Activated T-cell treated with anti-CD3 and anti-CD28 coated beads for 24 hours (primary cell): ENCODE measurements around the gene FCER2.

Source experiments
- DNase-seq: peaks from one replicate; pipeline ENCODE4 v3.0.0-alpha.2; 2020; ENCODE audit warnings: low read depth

The FCER2 gene

GRCh38 chr19:7733376-7733775 is 31.4 kb upstream of the FCER2 start:
- DNase-seq = no peak

GRCh38 chr19:7732045-7732444 is 30.1 kb upstream of the FCER2 start, which contains the start of gene CLEC4G:
CLEC4G (minus strand) TSS chr19:7732110; CDS start chr19:7732102, 8 bp downstream.
- no peak for DNase-seq

GRCh38 chr19:7731615-7732014 is 29.7 kb upstream of the FCER2 start:
- no peak for DNase-seq

- no peak for DNase-seq
Observed at GRCh38 chr19:7731218-7731595, 29.3 kb upstream of the FCER2 start.

- no peak for DNase-seq
Observed at GRCh38 chr19:7730286-7731217, 28.6 kb upstream of the FCER2 start.

GRCh38 chr19:7729831-7730285 is 27.9 kb upstream of the FCER2 start:
- no peak for DNase-seq

GRCh38 chr19:7729211-7729610 is 27.3 kb upstream of the FCER2 start:
- DNase-seq = no peak

- DNase-seq = no peak
Observed at GRCh38 chr19:7725791-7726190, 23.9 kb upstream of the FCER2 start.

GRCh38 chr19:7722231-7722651 is 20.3 kb upstream of the FCER2 start:
- no peak for DNase-seq

GRCh38 chr19:7720351-7720750 is 18.4 kb upstream of the FCER2 start:
- no peak for DNase-seq

- no peak for DNase-seq
Observed at GRCh38 chr19:7718668-7719067, 16.7 kb upstream of the FCER2 start.

- DNase-seq = no peak
Observed at GRCh38 chr19:7716762-7717161, 14.8 kb upstream of the FCER2 start.

GRCh38 chr19:7715671-7716070 is 13.7 kb upstream of the FCER2 start:
- DNase-seq = no peak

GRCh38 chr19:7710616-7711015 is 8.7 kb upstream of the FCER2 start:
- no peak for DNase-seq

- no peak for DNase-seq
Observed at GRCh38 chr19:7709932-7710460, 8.1 kb upstream of the FCER2 start.

GRCh38 chr19:7706955-7707456 is 5.1 kb upstream of the FCER2 start:
- no peak for DNase-seq

- DNase-seq = no peak
Observed at GRCh38 chr19:7706188-7706954, 4.4 kb upstream of the FCER2 start.

- peak; percentile 70 for DNase-seq
Observed at GRCh38 chr19:7705387-7706187, 3.7 kb upstream of the FCER2 start.

GRCh38 chr19:7704280-7705060 is 2.5 kb upstream of the FCER2 start:
- DNase-seq = no peak

- DNase-seq = no peak
Observed at GRCh38 chr19:7703332-7703731, 1.4 kb upstream of the FCER2 start.
